ENCODE measurements around the gene BAAT. TPM values are rescaled to one million over a fixed set of nuclear protein-coding genes. Genes with fewer than 3 reads are reported as not detected.

BAAT gene
- total and polyA plus RNA-seq, 9 of the 15 experiments (the other 6 are each of a cell fraction or from before 2014, with no cell fraction given) = 0.17 to 0.76 (median 0.32) TPM

DNA sequence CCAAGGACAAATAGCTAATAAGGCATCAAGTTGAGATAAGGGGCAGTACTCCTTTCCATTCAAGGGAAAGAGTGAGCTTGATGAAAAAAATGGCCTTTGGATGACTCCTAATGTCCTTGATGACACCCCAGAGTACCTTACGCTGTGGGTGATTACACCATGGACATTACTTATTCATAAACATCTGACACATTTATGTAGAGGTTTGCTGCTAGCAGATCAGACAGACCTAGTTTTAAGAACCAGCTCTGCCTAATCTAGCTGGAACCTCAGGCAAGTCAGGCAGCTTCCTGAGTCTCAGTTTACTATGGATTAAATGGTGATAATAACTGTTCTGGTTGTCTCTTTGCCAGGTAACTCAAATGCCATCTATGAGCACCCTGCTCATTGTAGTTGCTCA, 47.9 kb upstream of the BAAT start (continued):
- no peak for TF ChIP-seq NBN (IDR thresholded peaks at IDR 0.05; ENCODE audit: low read depth)
- TF ChIP-seq KAT2B (IDR thresholded peaks at IDR 0.05; ENCODE audit: low read depth, low read length) = no peak
- TF ChIP-seq BCOR (IDR thresholded peaks at IDR 0.05) = no peak
- no peak for TF ChIP-seq ETV1 (tag; conservative IDR thresholded peaks at IDR 0.05; ENCODE audit: low read depth)
- no peak for TF ChIP-seq HEY1 (CRISPR knock-in tag; IDR thresholded peaks at IDR 0.05; ENCODE audit: borderline replicate concordance)
- TF ChIP-seq ZBTB8A (IDR thresholded peaks at IDR 0.05; ENCODE audit: partially characterized antibody) = no peak
- no peak for TF ChIP-seq ZKSCAN8 (CRISPR knock-in tag; IDR thresholded peaks at IDR 0.05)
- TF ChIP-seq HNRNPK (IDR thresholded peaks at IDR 0.05; ENCODE audit: low read depth, low read length, poor library complexity, severe bottlenecking) = no peak
- no peak for TF ChIP-seq NONO (IDR thresholded peaks at IDR 0.05; ENCODE audit: low read depth in 2 of 2, low read length in 1 of 2)
- TF ChIP-seq, protein P1, sequence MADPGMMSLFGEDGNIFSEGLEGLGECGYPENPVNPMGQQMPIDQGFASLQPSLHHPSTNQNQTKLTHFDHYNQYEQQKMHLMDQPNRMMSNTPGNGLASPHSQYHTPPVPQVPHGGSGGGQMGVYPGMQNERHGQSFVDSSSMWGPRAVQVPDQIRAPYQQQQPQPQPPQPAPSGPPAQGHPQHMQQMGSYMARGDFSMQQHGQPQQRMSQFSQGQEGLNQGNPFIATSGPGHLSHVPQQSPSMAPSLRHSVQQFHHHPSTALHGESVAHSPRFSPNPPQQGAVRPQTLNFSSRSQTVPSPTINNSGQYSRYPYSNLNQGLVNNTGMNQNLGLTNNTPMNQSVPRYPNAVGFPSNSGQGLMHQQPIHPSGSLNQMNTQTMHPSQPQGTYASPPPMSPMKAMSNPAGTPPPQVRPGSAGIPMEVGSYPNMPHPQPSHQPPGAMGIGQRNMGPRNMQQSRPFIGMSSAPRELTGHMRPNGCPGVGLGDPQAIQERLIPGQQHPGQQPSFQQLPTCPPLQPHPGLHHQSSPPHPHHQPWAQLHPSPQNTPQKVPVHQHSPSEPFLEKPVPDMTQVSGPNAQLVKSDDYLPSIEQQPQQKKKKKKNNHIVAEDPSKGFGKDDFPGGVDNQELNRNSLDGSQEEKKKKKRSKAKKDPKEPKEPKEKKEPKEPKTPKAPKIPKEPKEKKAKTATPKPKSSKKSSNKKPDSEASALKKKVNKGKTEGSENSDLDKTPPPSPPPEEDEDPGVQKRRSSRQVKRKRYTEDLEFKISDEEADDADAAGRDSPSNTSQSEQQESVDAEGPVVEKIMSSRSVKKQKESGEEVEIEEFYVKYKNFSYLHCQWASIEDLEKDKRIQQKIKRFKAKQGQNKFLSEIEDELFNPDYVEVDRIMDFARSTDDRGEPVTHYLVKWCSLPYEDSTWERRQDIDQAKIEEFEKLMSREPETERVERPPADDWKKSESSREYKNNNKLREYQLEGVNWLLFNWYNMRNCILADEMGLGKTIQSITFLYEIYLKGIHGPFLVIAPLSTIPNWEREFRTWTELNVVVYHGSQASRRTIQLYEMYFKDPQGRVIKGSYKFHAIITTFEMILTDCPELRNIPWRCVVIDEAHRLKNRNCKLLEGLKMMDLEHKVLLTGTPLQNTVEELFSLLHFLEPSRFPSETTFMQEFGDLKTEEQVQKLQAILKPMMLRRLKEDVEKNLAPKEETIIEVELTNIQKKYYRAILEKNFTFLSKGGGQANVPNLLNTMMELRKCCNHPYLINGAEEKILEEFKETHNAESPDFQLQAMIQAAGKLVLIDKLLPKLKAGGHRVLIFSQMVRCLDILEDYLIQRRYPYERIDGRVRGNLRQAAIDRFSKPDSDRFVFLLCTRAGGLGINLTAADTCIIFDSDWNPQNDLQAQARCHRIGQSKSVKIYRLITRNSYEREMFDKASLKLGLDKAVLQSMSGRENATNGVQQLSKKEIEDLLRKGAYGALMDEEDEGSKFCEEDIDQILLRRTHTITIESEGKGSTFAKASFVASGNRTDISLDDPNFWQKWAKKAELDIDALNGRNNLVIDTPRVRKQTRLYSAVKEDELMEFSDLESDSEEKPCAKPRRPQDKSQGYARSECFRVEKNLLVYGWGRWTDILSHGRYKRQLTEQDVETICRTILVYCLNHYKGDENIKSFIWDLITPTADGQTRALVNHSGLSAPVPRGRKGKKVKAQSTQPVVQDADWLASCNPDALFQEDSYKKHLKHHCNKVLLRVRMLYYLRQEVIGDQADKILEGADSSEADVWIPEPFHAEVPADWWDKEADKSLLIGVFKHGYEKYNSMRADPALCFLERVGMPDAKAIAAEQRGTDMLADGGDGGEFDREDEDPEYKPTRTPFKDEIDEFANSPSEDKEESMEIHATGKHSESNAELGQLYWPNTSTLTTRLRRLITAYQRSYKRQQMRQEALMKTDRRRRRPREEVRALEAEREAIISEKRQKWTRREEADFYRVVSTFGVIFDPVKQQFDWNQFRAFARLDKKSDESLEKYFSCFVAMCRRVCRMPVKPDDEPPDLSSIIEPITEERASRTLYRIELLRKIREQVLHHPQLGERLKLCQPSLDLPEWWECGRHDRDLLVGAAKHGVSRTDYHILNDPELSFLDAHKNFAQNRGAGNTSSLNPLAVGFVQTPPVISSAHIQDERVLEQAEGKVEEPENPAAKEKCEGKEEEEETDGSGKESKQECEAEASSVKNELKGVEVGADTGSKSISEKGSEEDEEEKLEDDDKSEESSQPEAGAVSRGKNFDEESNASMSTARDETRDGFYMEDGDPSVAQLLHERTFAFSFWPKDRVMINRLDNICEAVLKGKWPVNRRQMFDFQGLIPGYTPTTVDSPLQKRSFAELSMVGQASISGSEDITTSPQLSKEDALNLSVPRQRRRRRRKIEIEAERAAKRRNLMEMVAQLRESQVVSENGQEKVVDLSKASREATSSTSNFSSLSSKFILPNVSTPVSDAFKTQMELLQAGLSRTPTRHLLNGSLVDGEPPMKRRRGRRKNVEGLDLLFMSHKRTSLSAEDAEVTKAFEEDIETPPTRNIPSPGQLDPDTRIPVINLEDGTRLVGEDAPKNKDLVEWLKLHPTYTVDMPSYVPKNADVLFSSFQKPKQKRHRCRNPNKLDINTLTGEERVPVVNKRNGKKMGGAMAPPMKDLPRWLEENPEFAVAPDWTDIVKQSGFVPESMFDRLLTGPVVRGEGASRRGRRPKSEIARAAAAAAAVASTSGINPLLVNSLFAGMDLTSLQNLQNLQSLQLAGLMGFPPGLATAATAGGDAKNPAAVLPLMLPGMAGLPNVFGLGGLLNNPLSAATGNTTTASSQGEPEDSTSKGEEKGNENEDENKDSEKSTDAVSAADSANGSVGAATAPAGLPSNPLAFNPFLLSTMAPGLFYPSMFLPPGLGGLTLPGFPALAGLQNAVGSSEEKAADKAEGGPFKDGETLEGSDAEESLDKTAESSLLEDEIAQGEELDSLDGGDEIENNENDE (IDR thresholded peaks at IDR 0.05; ENCODE audit: low read depth, low read length) = no peak
- no peak for TF ChIP-seq SOX6 (IDR thresholded peaks at IDR 0.05)

Measured in K562 (cell line).